H1 (cell line): Measurements from ENCODE around the gene CDKN3. TPM values are rescaled to one million over a fixed set of nuclear protein-coding genes. Genes with fewer than 3 reads are reported as not detected.
A peak's percentile ranks its signal among the peaks of the same experiment; 100 is the strongest.

Experiments used
- CTCF ChIA-PET: fragments of 300-600 bp; sonication (Branson Sonifier 250); formaldehyde crosslinking; loops from one replicate; lab custom pipeline; 2021; ENCODE audit not compliant: partially characterized antibody; lab: Charles Lee
- POLR2A ChIA-PET: fragments of 300-600 bp; sonication (Branson Sonifier 250); formaldehyde crosslinking; loops from one replicate; lab custom pipeline; 2021; ENCODE audit warnings: inconsistent platforms; ENCODE audit not compliant: partially characterized antibody; lab: Charles Lee
- DNase-seq, 2 experiments: peaks; one replicate each; pipeline versions ENCODE4 v3.0.0 to v3.0.0-alpha.2; 2010 to 2022; ENCODE audit warnings: low spot score in 2 of 2, low read depth in 1 of 2, mixed read lengths in 1 of 2
- FAIRE-seq: peaks from 2 replicates; lab custom pipeline; 2011; peaks lifted over from hg19 to GRCh38; lab: Jason Lieb, UNC
- H2AFZ ChIP-seq: 2 replicates; pipeline ENCODE4 v1.8.1; 2012; ENCODE audit warnings: low read length, inconsistent platforms
- H2AK5ac ChIP-seq: 2 replicates; pipeline ENCODE4 v1.6.1; 2013; ENCODE audit warnings: low read depth, low read length
- H2BK120ac ChIP-seq: replicated peaks from 2 replicates; pipeline ENCODE3; 2013; ENCODE audit warnings: low read depth, low read length, inconsistent platforms
- H2BK12ac ChIP-seq: 2 replicates; pipeline ENCODE4 v1.6.1; 2013; ENCODE audit warnings: low read depth, low read length
- H2BK15ac ChIP-seq: 2 replicates; pipeline ENCODE4 v1.6.1; 2013; ENCODE audit warnings: low read length
- H2BK20ac ChIP-seq: 2 replicates; pipeline ENCODE4 v1.6.1; 2013; ENCODE audit warnings: low read length
- H2BK5ac ChIP-seq: 2 replicates; pipeline ENCODE4 v1.6.1; 2013; ENCODE audit warnings: low read depth, low read length
- H3K14ac ChIP-seq: 2 replicates; pipeline ENCODE4 v1.6.1; 2013; ENCODE audit warnings: inconsistent platforms; ENCODE audit not compliant: insufficient read length
- H3K18ac ChIP-seq: 2 replicates; pipeline ENCODE4 v1.6.1; 2013; ENCODE audit warnings: low read length; ENCODE audit errors: extremely low read depth
- H3K23ac ChIP-seq: 2 replicates; pipeline ENCODE4 v1.6.1; 2013; ENCODE audit warnings: inconsistent platforms; ENCODE audit not compliant: insufficient read length
- H3K23me2 ChIP-seq: 2 replicates; pipeline ENCODE4 v1.6.1; 2013; ENCODE audit warnings: low read depth, low read length
- H3K27ac ChIP-seq: 2 replicates; pipeline ENCODE4 v1.6.1; 2011; ENCODE audit warnings: low read depth, low read length, inconsistent platforms
- H3K27me3 ChIP-seq, 4 experiments: replicated peaks in 1 of 4; 1 replicate in 1 of 4; 2 replicates in 3 of 4; pipeline versions ENCODE4 v1.6.1 to v1.8.1; 2011 to 2013; ENCODE audit warnings: low read length in 3 of 4, mild to moderate bottlenecking in 3 of 4, inconsistent platforms in 2 of 4, mixed read lengths in 2 of 4, moderate library complexity in 1 of 4; ENCODE audit not compliant: control insufficient read depth in 3 of 4, insufficient read depth in 3 of 4; ENCODE audit errors: extremely low read depth in 1 of 4
- H3K36me3 ChIP-seq, 4 experiments: 2 replicates each; pipeline versions ENCODE4 v1.6.1 to v1.8.1; 2011 to 2013; ENCODE audit warnings: mild to moderate bottlenecking in 4 of 4, low read length in 3 of 4, moderate library complexity in 2 of 4, control low read depth in 1 of 4, inconsistent platforms in 1 of 4; ENCODE audit not compliant: insufficient read depth in 4 of 4, control insufficient read depth in 2 of 4
- H3K4ac ChIP-seq: replicated peaks from 2 replicates; pipeline ENCODE3; 2013; ENCODE audit warnings: low read length, low read depth, mixed read lengths, inconsistent platforms; ENCODE audit not compliant: insufficient read length
- H3K4me1 ChIP-seq, 4 experiments: replicated peaks in 1 of 4; 1 replicate in 1 of 4; 2 replicates in 3 of 4; pipeline versions ENCODE4 v1.6.1 to v1.8.1; 2011 to 2013; ENCODE audit warnings: low read length in 3 of 4, inconsistent platforms in 2 of 4, mixed read lengths in 1 of 4; ENCODE audit not compliant: insufficient read depth in 4 of 4, control insufficient read depth in 3 of 4
- H3K4me2 ChIP-seq, 2 experiments: 2 replicates each; pipeline versions ENCODE4 v1.6.1 to v1.8.1; 2011 to 2013; ENCODE audit warnings: low read depth in 2 of 2, low read length in 2 of 2, control low read depth in 1 of 2, inconsistent platforms in 1 of 2, mild to moderate bottlenecking in 1 of 2; ENCODE audit not compliant: insufficient read depth in 1 of 2
- H3K4me3 ChIP-seq, 4 experiments: fragments of 200-600, 300-600 bp in 1 of 4; sonication (generic), shearing (Covaris generic), sonication (Bioruptor Twin) in 1 of 4; 2 replicates each; pipeline versions ENCODE4 v1.5.1 to v1.8.1; 2011 to 2016; ENCODE audit warnings: low read length in 4 of 4, low read depth in 3 of 4, control low read depth in 2 of 4, inconsistent platforms in 2 of 4, mild to moderate bottlenecking in 2 of 4, mixed read lengths in 1 of 4, moderate library complexity in 1 of 4; ENCODE audit not compliant: insufficient read depth in 2 of 4; ENCODE audit errors: extremely low read depth in 1 of 4
- H3K56ac ChIP-seq: replicated peaks from 2 replicates; pipeline ENCODE3; 2013; ENCODE audit warnings: low read depth, mild to moderate bottlenecking, mixed read lengths, low read length, inconsistent platforms; ENCODE audit not compliant: insufficient read length
- H3K79me1 ChIP-seq: 2 replicates; pipeline ENCODE4 v1.6.1; 2013; ENCODE audit warnings: low read depth, low read length, control low read depth
- H3K79me2 ChIP-seq, 2 experiments: 2 replicates each; pipeline versions ENCODE4 v1.6.1 to v1.8.1; 2012 to 2013; ENCODE audit warnings: low read length in 2 of 2, mild to moderate bottlenecking in 2 of 2, inconsistent platforms in 1 of 2; ENCODE audit not compliant: insufficient read depth in 2 of 2, control insufficient read depth in 1 of 2
- H3K9ac ChIP-seq, 4 experiments: replicated peaks in 1 of 4; 1 replicate in 1 of 4; 2 replicates in 3 of 4; pipeline versions ENCODE4 v1.6.1 to v1.8.1; 2011 to 2013; ENCODE audit warnings: low read depth in 3 of 4, low read length in 3 of 4, control low read depth in 2 of 4, mild to moderate bottlenecking in 2 of 4, moderate library complexity in 2 of 4, inconsistent platforms in 1 of 4; ENCODE audit errors: extremely low read depth in 1 of 4
- H3K9me3 ChIP-seq, 2 experiments: 2 replicates each; pipeline versions ENCODE4 v1.6.1 to v1.8.1; 2012 to 2013; ENCODE audit warnings: mild to moderate bottlenecking in 2 of 2, moderate library complexity in 2 of 2, control low read depth in 1 of 2, inconsistent platforms in 1 of 2, low read depth in 1 of 2, low read length in 1 of 2, mixed read lengths in 1 of 2; ENCODE audit not compliant: insufficient read depth in 2 of 2
- H4K20me1 ChIP-seq, 2 experiments: replicated peaks in 1 of 2; 2 replicates each; pipeline versions ENCODE3 to v1.8.1; 2011 to 2013; ENCODE audit warnings: inconsistent platforms in 2 of 2, low read length in 2 of 2, mild to moderate bottlenecking in 1 of 2; ENCODE audit not compliant: insufficient read depth in 2 of 2, control insufficient read depth in 1 of 2
- H4K5ac ChIP-seq: 2 replicates; pipeline ENCODE4 v1.6.1; 2013; ENCODE audit warnings: low read length, low read depth, mixed read lengths, inconsistent platforms; ENCODE audit not compliant: insufficient read length
- H4K8ac ChIP-seq: 2 replicates; pipeline ENCODE4 v1.8.0; 2013; ENCODE audit warnings: mild to moderate bottlenecking, moderate library complexity, low read length, inconsistent platforms; ENCODE audit not compliant: insufficient read depth; ENCODE audit errors: extremely low read depth
- H4K91ac ChIP-seq: replicated peaks from 2 replicates; pipeline ENCODE3; 2013; ENCODE audit warnings: low read length, mixed read lengths, inconsistent platforms; ENCODE audit not compliant: insufficient read length
- BCL11A ChIP-seq, 2 experiments: IDR thresholded peaks; one replicate each; pipeline ENCODE4 v1.6.1; 2011; ENCODE audit warnings: low read depth in 2 of 2, low read length in 2 of 2, mild to moderate bottlenecking in 2 of 2
- BRCA1 ChIP-seq: IDR thresholded peaks from 2 replicates; pipeline ENCODE4 v1.6.1; 2012; ENCODE audit warnings: low read depth, low read length, improper control_type of control experiment
- CEBPB ChIP-seq: IDR thresholded peaks from 2 replicates; pipeline ENCODE4 v1.6.1; 2012; ENCODE audit warnings: low read depth, low read length
- CHD2 ChIP-seq: IDR thresholded peaks from 2 replicates; pipeline ENCODE4 v1.6.1; 2012; ENCODE audit warnings: low read length, improper control_type of control experiment
- CTBP2 ChIP-seq: IDR thresholded peaks from 2 replicates; pipeline ENCODE4 v1.7.0; 2011; ENCODE audit warnings: borderline replicate concordance, mild to moderate bottlenecking, moderate library complexity, mixed read lengths, low read length; ENCODE audit not compliant: insufficient read depth, insufficient read length
- EGR1 ChIP-seq: IDR thresholded peaks from 2 replicates; pipeline ENCODE4 v1.6.1; 2011; ENCODE audit warnings: low read depth, low read length, borderline replicate concordance
- HDAC6 ChIP-seq: IDR thresholded peaks from one replicate; pipeline ENCODE4 v1.7.1; 2012; ENCODE audit warnings: low read depth, mild to moderate bottlenecking, inconsistent platforms, low read length, moderate library complexity
- JUN ChIP-seq: IDR thresholded peaks from 2 replicates; pipeline ENCODE4 v1.6.1; 2011; ENCODE audit warnings: low read depth, mild to moderate bottlenecking, improper control_type of control experiment, low read length
- NANOG ChIP-seq: IDR thresholded peaks from 2 replicates; pipeline ENCODE4 v1.6.1; 2011; ENCODE audit warnings: low read length, low read depth, mild to moderate bottlenecking, inconsistent platforms; ENCODE audit not compliant: insufficient read depth, poor library complexity, severe bottlenecking
- NRF1 ChIP-seq: IDR thresholded peaks from 2 replicates; pipeline ENCODE4 v1.6.1; 2011; ENCODE audit warnings: mild to moderate bottlenecking, low read depth, low read length, improper control_type of control experiment
- RAD21 ChIP-seq, 2 experiments: IDR thresholded peaks in 1 of 2; conservative IDR thresholded peaks in 1 of 2; 2 replicates each; pipeline ENCODE4 v1.6.1; 2011; ENCODE audit warnings: low read depth in 2 of 2, low read length in 2 of 2, improper control_type of control experiment in 1 of 2, inconsistent platforms in 1 of 2, mild to moderate bottlenecking in 1 of 2, moderate library complexity in 1 of 2
- RNF2 ChIP-seq: fragments of 200-900, 300-1000 bp; sonication (generic); IDR thresholded peaks from 2 replicates; pipeline ENCODE4 v1.7.1; 2016; ENCODE audit warnings: borderline replicate concordance, low read depth, mild to moderate bottlenecking, antibody characterized with exemption, low read length; ENCODE audit not compliant: poor library complexity, severe bottlenecking; ENCODE audit errors: missing control alignments
- SIRT6 ChIP-seq: IDR thresholded peaks from one replicate; pipeline ENCODE4 v1.7.1; 2012; ENCODE audit warnings: low read length, inconsistent platforms
- TAF7 ChIP-seq: optimal IDR thresholded peaks from 2 replicates; pipeline ENCODE3; 2011; ENCODE audit warnings: low read depth, mild to moderate bottlenecking, inconsistent platforms, low read length, moderate library complexity, borderline replicate concordance
- TBP ChIP-seq: IDR thresholded peaks from 2 replicates; pipeline ENCODE4 v1.6.1; 2011; ENCODE audit warnings: low read depth, low read length, improper control_type of control experiment
- polyA plus RNA-seq, 7 experiments: library from polyadenylated mRNA; depleted of rRNA in 3 of 7; stranded (reverse) in 5 of 7; unstranded in 2 of 7; fragments of >200 nt in 5 of 7; fragments of 200-250 nt in 2 of 7; gene quantifications; 1 replicate in 5 of 7; 2 replicates in 1 of 7; 4 replicates in 1 of 7; pipeline versions ENCODE4 v1.2.1 to v1.2.3, GENCODE V29; 2011 to 2013; ENCODE audit warnings: missing spikeins in 2 of 7, mixed read lengths in 2 of 7
- total RNA-seq: library from RNA; stranded (reverse); fragmentation: NEBNext Ultra II Directional; extraction: Animal tissue kit (Norgen Biotek cat#: 25700); gene quantifications from 2 replicates; pipeline ENCODE4 v1.2.1, GENCODE V29; 2021

CDKN3 gene
- total and polyA plus RNA-seq, 2 of the 8 experiments (the other 6 are each of a cell fraction or from before 2014, with no cell fraction given) = 43.5 to 48.3 TPM

GRCh38 chr14:54381821-54382220 lies 15.0 kb upstream of the CDKN3 start:
- no peak overlapping the region for H3K4ac ChIP-seq
- no peak overlapping the region for H4K91ac ChIP-seq
- H2BK20ac ChIP-seq = no peak overlapping the region
- no peak overlapping the region for H4K5ac ChIP-seq
- ChIA-PET CTCF (interaction anchor here (0.6 to 1.2 kb wide), 8 partner anchors 8 to 878 kb away, joined by 3 to 4 read pairs (median 3); no protein-coding TSS in a partner anchor), POLR2A (interaction anchor here (0.5 to 2.6 kb wide), 3 partner anchors 9 to 172 kb away, joined by 3 to 15 read pairs (median 3); no protein-coding TSS in a partner anchor)
- no peak overlapping the region for H2BK12ac ChIP-seq
- H3K27me3 ChIP-seq = no peaks in the 10 kb centered on the region
- no peaks in the 10 kb centered on the region for H3K23me2 ChIP-seq
- H3K9ac ChIP-seq = no peak overlapping the region
- H3K4me1 ChIP-seq = 0 out of 7 replicates have a peak, but pooled peaks cover 0 to 4% (median 0%) of the 10 kb centered on the region in 4 experiments
- no peak overlapping the region for H3K27ac ChIP-seq
- FAIRE-seq (no peak), DNase-seq (no peak)
- H3K79me1 ChIP-seq = no peaks in the 10 kb centered on the region
- no peaks in the 10 kb centered on the region for H3K79me2 ChIP-seq
- no peaks in the 10 kb centered on the region for H4K20me1 ChIP-seq
- H3K4me2 ChIP-seq = no peak overlapping the region
- no peaks in the 10 kb centered on the region for H3K9me3 ChIP-seq
- no peak overlapping the region for H2AK5ac ChIP-seq
- H3K18ac ChIP-seq = no peak overlapping the region
- no peak overlapping the region for H3K4me3 ChIP-seq
- H2BK120ac ChIP-seq = no peak overlapping the region
- H3K14ac ChIP-seq = no peak overlapping the region
- H2BK5ac ChIP-seq = no peak overlapping the region
- 0 out of 2 replicates have a peak overlapping the region, but pooled peaks have one; percentile 84 for H2AFZ ChIP-seq
- H4K8ac ChIP-seq = no peak overlapping the region
- no peak overlapping the region for H3K56ac ChIP-seq
- no peak overlapping the region for H3K23ac ChIP-seq
- H2BK15ac ChIP-seq = no peak overlapping the region
- H3K36me3 ChIP-seq = no peaks in the 10 kb centered on the region
- TF ChIP-seq CEBPB (no peak), NANOG (no peak), RNF2 (no peak), CHD2 (no peak), HDAC6 (no peak), RAD21 (IDR thresholded peaks at IDR 0.05 in 1 of 2, conservative IDR thresholded peaks at IDR 0.05 in 1 of 2; ENCODE audit: low read depth in 2 of 2, low read length in 2 of 2) (no peak), CTBP2 (no peak), TAF7 (no peak), SIRT6 (no peak), JUN (no peak), BCL11A (IDR thresholded peaks at IDR 0.05; ENCODE audit: low read depth in 2 of 2, low read length in 2 of 2) (no peak), TBP (no peak), NRF1 (no peak), BRCA1 (no peak), EGR1 (no peak)
